Endothelial cell of umbilical vein (primary cell): Measurements from ENCODE around the gene STAG1. TPM values are rescaled to one million over a fixed set of nuclear protein-coding genes. Genes with fewer than 3 reads are reported as not detected.

Experiments used
- BruUV-seq: library from RNA; stranded (reverse); fragments of 400-500 nt; replicated peaks from 2 replicates; lab custom pipeline; 2021; lab: Mats Ljungman, UMichigan
- CTCF ChIA-PET: fragments of 300-600, 350-600 bp; sonication (Branson Sonifier 250); formaldehyde crosslinking; loops from one replicate; lab custom pipeline; 2021; ENCODE audit warnings: antibody characterized with exemption, inconsistent platforms; lab: Charles Lee
- POLR2A ChIA-PET: fragments of 300-600, 350-600 bp; sonication (Branson Sonifier 250); formaldehyde crosslinking; loops from one replicate; lab custom pipeline; 2021; ENCODE audit warnings: antibody characterized with exemption, inconsistent platforms; lab: Charles Lee
- DNase-seq: peaks from one replicate; pipeline ENCODE4 v3.0.0-alpha.2; 2011; ENCODE audit warnings: low read depth, low spot score
- FAIRE-seq: peaks from 2 replicates; lab custom pipeline; 2011; peaks lifted over from hg19 to GRCh38; lab: Jason Lieb, UNC
- H2AFZ ChIP-seq: 2 replicates; pipeline ENCODE4 v1.6.0; 2012; ENCODE audit warnings: low read depth, low read length, control low read depth, inconsistent platforms
- H3K27ac ChIP-seq: 2 replicates; pipeline ENCODE4 v1.5.1; 2011; ENCODE audit warnings: low read depth, mild to moderate bottlenecking, control low read depth, low read length, moderate library complexity; ENCODE audit not compliant: insufficient read depth
- H3K27me3 ChIP-seq, 2 experiments: 2 replicates each; pipeline versions ENCODE4 v1.6.0 to v1.6.1; 2011; ENCODE audit warnings: low read length in 2 of 2, mixed read lengths in 1 of 2; ENCODE audit not compliant: control insufficient read depth in 2 of 2, insufficient read depth in 2 of 2
- H3K36me3 ChIP-seq, 2 experiments: 2 replicates in 1 of 2; 3 replicates in 1 of 2; pipeline ENCODE4 v1.5.1; 2011; ENCODE audit warnings: low read length in 2 of 2, mild to moderate bottlenecking in 1 of 2, moderate library complexity in 1 of 2; ENCODE audit not compliant: control insufficient read depth in 2 of 2, insufficient read depth in 2 of 2; ENCODE audit errors: extremely low read depth in 1 of 2
- H3K4me1 ChIP-seq: 3 replicates; pipeline ENCODE4 v1.5.1; 2011; ENCODE audit warnings: mild to moderate bottlenecking, low read length; ENCODE audit not compliant: control insufficient read depth, insufficient read depth; ENCODE audit errors: extremely low read depth
- H3K4me2 ChIP-seq: 2 replicates; pipeline ENCODE4 v1.6.1; 2011; ENCODE audit warnings: low read length, control low read depth, mixed read lengths; ENCODE audit not compliant: insufficient read depth
- H3K4me3 ChIP-seq, 3 experiments: fragments of 200-600 bp in 1 of 3; sonication (generic), shearing (Covaris generic) in 1 of 3; replicated peaks in 1 of 3; 2 replicates each; pipeline ENCODE4 v1.5.1; 2011 to 2016; ENCODE audit warnings: control low read depth in 3 of 3, low read length in 3 of 3, mild to moderate bottlenecking in 2 of 3, inconsistent platforms in 1 of 3, low read depth in 1 of 3, moderate library complexity in 1 of 3; ENCODE audit not compliant: insufficient read depth in 1 of 3
- H3K79me2 ChIP-seq: 2 replicates; pipeline ENCODE4 v1.6.0; 2012; ENCODE audit warnings: low read length, inconsistent platforms; ENCODE audit not compliant: control insufficient read depth, insufficient read depth
- H3K9ac ChIP-seq: replicated peaks from 2 replicates; pipeline ENCODE3; 2011; ENCODE audit warnings: low read length, control low read depth; ENCODE audit not compliant: insufficient read depth; ENCODE audit errors: extremely low read depth
- H3K9me1 ChIP-seq: replicated peaks from 3 replicates; pipeline ENCODE4 v1.6.0; 2011; ENCODE audit warnings: mild to moderate bottlenecking, low read length; ENCODE audit not compliant: control insufficient read depth, insufficient read depth; ENCODE audit errors: extremely low read depth
- H3K9me3 ChIP-seq: replicated peaks from 2 replicates; pipeline ENCODE4 v1.5.1; 2012; ENCODE audit warnings: low read length, inconsistent platforms; ENCODE audit not compliant: control insufficient read depth, insufficient read depth
- H4K20me1 ChIP-seq: replicated peaks from 2 replicates; pipeline ENCODE3; 2011; ENCODE audit warnings: mild to moderate bottlenecking, low read length; ENCODE audit not compliant: control insufficient read depth, insufficient read depth; ENCODE audit errors: extremely low read depth
- EZH2 ChIP-seq: IDR thresholded peaks from 2 replicates; pipeline ENCODE4 v1.6.1; 2012; ENCODE audit warnings: borderline replicate concordance, low read depth, mild to moderate bottlenecking, moderate library complexity, low read length, inconsistent platforms; ENCODE audit not compliant: severe bottlenecking
- FOS ChIP-seq: IDR thresholded peaks from 2 replicates; pipeline ENCODE4 v1.6.1; 2011; ENCODE audit warnings: mild to moderate bottlenecking, low read length, moderate library complexity, borderline replicate concordance; ENCODE audit not compliant: insufficient read depth
- GATA2 ChIP-seq: IDR thresholded peaks from 2 replicates; pipeline ENCODE4 v1.7.0; 2011; ENCODE audit warnings: low read depth, mild to moderate bottlenecking, moderate library complexity, mixed read lengths, low read length; ENCODE audit not compliant: insufficient read length, insufficient read depth
- JUN ChIP-seq: IDR thresholded peaks from 2 replicates; pipeline ENCODE4 v1.6.1; 2011; ENCODE audit warnings: borderline replicate concordance, low read depth; ENCODE audit not compliant: insufficient read length, insufficient read depth
- MYC ChIP-seq: IDR thresholded peaks from one replicate; pipeline ENCODE4 v1.6.1; 2011; ENCODE audit warnings: mild to moderate bottlenecking, low read depth, low read length
- POLR2A ChIP-seq: IDR thresholded peaks from 2 replicates; pipeline ENCODE4 v1.6.1; 2012; ENCODE audit warnings: low read depth, mild to moderate bottlenecking, control low read depth, low read length
- POLR2AphosphoS5 ChIP-seq: IDR thresholded peaks from 2 replicates; pipeline ENCODE4 v1.6.1; 2012; ENCODE audit warnings: low read depth, mild to moderate bottlenecking, control low read depth, low read length, moderate library complexity; ENCODE audit not compliant: insufficient read depth
- dilution Hi-C: fragments of 300-500 bp; cut with MboI; formaldehyde crosslinking; loops from one replicate; pipeline ENCODE4 v1.15.0; 2019; ENCODE audit warnings: low sequenced_read_pairs; ENCODE audit not compliant: extremely low pct_ligation_motif_present
- intact Hi-C: fragments of 100-400 bp; cut with micrococcal nuclease; formaldehyde crosslinking; loops from one replicate; pipeline ENCODE4 v1.10.0; 2022
- polyA plus RNA-seq, 4 experiments: library from polyadenylated mRNA; depleted of rRNA in 3 of 4; stranded (reverse) in 3 of 4; unstranded in 1 of 4; fragments of >200 nt; gene quantifications; 2 replicates each; pipeline versions ENCODE4 v1.2.1 to v1.2.3, GENCODE V29; 2011 to 2012; ENCODE audit warnings: missing spikeins in 1 of 4
- total RNA-seq: library from RNA; stranded (reverse); gene quantifications from 2 replicates; pipeline ENCODE4 v1.2.3, GENCODE V29; 2021
- TF ChIP-seq, protein P1 (sequence below): IDR thresholded peaks from 2 replicates; pipeline ENCODE4 v1.6.1; 2011; ENCODE audit not compliant: insufficient read depth, insufficient read length
- TF ChIP-seq, protein P2 (sequence below), 2 donors: IDR thresholded peaks; 1 replicate in 1 of 2; 2 replicates in 1 of 2; pipeline ENCODE4 v1.5.1; 2011; ENCODE audit warnings: low read length in 2 of 2, mild to moderate bottlenecking in 2 of 2, moderate library complexity in 2 of 2, control low read depth in 1 of 2, inconsistent platforms in 1 of 2, low read depth in 1 of 2; ENCODE audit not compliant: insufficient read depth in 1 of 2; ENCODE audit errors: extremely low read depth in 1 of 2

STAG1 gene
- total and polyA plus RNA-seq, 2 donors (not counting 3 experiments of a cell fraction or from before 2014, with no cell fraction given), result 7.4 to 42.1 TPM

DNA sequence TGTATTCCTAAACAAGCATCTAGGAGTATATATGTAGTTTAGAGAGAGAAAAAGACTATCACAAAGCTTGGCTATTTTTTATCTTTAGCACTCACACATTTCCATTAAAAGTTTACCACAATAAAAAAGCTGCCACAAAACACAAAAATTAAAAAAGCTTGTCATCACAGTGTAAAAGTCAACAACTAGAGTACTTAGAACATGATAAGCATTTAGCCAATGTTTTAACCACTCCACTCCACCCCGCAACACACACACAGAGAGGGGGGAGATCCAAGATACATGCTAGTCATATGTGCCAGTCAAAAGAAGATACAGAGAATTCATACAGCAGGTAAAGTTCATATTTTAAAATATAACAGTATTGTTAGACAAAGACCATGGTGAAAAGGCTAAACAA lies 79.7 kb downstream of the STAG1 start:
- no peaks in the 10 kb centered on the region for H3K36me3 ChIP-seq
- ChIA-PET POLR2A (no interaction called here), CTCF (interaction anchor here (1.1 to 1.4 kb wide), 4 partner anchors 20 to 281 kb away, joined by 3 to 5 read pairs (median 3); partner anchors contain the start of gene STAG1)
- no peak overlapping the region for H3K4me3 ChIP-seq
- no peak overlapping the region for H2AFZ ChIP-seq
- no peaks in the 10 kb centered on the region for H3K9me3 ChIP-seq
- BruUV-seq, result no TSS peak
- TF ChIP-seq GATA2, result no peak
- TF ChIP-seq, protein P1, sequence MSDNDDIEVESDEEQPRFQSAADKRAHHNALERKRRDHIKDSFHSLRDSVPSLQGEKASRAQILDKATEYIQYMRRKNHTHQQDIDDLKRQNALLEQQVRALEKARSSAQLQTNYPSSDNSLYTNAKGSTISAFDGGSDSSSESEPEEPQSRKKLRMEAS, result no peak
- TF ChIP-seq, protein P2, sequence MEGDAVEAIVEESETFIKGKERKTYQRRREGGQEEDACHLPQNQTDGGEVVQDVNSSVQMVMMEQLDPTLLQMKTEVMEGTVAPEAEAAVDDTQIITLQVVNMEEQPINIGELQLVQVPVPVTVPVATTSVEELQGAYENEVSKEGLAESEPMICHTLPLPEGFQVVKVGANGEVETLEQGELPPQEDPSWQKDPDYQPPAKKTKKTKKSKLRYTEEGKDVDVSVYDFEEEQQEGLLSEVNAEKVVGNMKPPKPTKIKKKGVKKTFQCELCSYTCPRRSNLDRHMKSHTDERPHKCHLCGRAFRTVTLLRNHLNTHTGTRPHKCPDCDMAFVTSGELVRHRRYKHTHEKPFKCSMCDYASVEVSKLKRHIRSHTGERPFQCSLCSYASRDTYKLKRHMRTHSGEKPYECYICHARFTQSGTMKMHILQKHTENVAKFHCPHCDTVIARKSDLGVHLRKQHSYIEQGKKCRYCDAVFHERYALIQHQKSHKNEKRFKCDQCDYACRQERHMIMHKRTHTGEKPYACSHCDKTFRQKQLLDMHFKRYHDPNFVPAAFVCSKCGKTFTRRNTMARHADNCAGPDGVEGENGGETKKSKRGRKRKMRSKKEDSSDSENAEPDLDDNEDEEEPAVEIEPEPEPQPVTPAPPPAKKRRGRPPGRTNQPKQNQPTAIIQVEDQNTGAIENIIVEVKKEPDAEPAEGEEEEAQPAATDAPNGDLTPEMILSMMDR (IDR thresholded peaks at IDR 0.05; ENCODE audit: extremely low read depth in 1 of 2, insufficient read depth in 1 of 2, low read depth in 1 of 2, low read length in 2 of 2), result no peak
- no peak for TF ChIP-seq MYC
- TF ChIP-seq POLR2AphosphoS5, result no peak
- no peak for TF ChIP-seq FOS
- TF ChIP-seq EZH2, result no peak
- TF ChIP-seq JUN, result no peak
- TF ChIP-seq POLR2A, result no peak
- H3K4me2 ChIP-seq, result no peak overlapping the region
- H3K9ac ChIP-seq, result no peak overlapping the region
- H3K27me3 ChIP-seq, result no peaks in the 10 kb centered on the region
- DNase-seq, result no peak
- peaks cover 2% of the 10 kb centered on the region for H4K20me1 ChIP-seq
- peaks cover 3% of the 10 kb centered on the region for H3K9me1 ChIP-seq
- no peak for FAIRE-seq
- intact Hi-C loops, result no loop called here
- no peak overlapping the region for H3K27ac ChIP-seq
- dilution Hi-C loops, result no loop called here
- H3K4me1 ChIP-seq, result no peaks in the 10 kb centered on the region
- peaks cover 78% of the 10 kb centered on the region for H3K79me2 ChIP-seq
